Hepatocyte (in vitro differentiated cells): ENCODE results near the gene RASD2.

Source experiments
- EZH2 ChIP-seq: fragments of 200-600 bp; sonication (generic); IDR thresholded peaks from 2 replicates; pipeline ENCODE4 v1.6.1; 2016; ENCODE audit warnings: antibody characterized with exemption, mild to moderate bottlenecking, borderline replicate concordance
- TF ChIP-seq, protein P1 (sequence below): fragments of 200-600 bp; sonication (generic); IDR thresholded peaks from 2 replicates; pipeline ENCODE4 v1.5.1; 2016; ENCODE audit warnings: antibody characterized with exemption, mild to moderate bottlenecking; ENCODE audit not compliant: poor library complexity

- TF ChIP-seq, protein P1, sequence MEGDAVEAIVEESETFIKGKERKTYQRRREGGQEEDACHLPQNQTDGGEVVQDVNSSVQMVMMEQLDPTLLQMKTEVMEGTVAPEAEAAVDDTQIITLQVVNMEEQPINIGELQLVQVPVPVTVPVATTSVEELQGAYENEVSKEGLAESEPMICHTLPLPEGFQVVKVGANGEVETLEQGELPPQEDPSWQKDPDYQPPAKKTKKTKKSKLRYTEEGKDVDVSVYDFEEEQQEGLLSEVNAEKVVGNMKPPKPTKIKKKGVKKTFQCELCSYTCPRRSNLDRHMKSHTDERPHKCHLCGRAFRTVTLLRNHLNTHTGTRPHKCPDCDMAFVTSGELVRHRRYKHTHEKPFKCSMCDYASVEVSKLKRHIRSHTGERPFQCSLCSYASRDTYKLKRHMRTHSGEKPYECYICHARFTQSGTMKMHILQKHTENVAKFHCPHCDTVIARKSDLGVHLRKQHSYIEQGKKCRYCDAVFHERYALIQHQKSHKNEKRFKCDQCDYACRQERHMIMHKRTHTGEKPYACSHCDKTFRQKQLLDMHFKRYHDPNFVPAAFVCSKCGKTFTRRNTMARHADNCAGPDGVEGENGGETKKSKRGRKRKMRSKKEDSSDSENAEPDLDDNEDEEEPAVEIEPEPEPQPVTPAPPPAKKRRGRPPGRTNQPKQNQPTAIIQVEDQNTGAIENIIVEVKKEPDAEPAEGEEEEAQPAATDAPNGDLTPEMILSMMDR: no peak
- TF ChIP-seq EZH2: no peak
Observed at GRCh38 chr22:35596821-35597220, 56.2 kb downstream of the RASD2 start.
